Activated T-cell treated with anti-CD3 and anti-CD28 coated beads for 4 hours (primary cell): ENCODE measurements around the gene ITPR1.

ENCODE experiments used
- DNase-seq: peaks from one replicate; pipeline ENCODE4 v3.0.0-alpha.2; 2020

The ITPR1 gene

GRCh38 chr3:4729061-4729973, 236.2 kb downstream of the ITPR1 start:
- no peak for DNase-seq

- no peak for DNase-seq
Measured at GRCh38 chr3:4730719-4731118, 237.6 kb downstream of the ITPR1 start.

GRCh38 chr3:4731543-4732111, 238.5 kb downstream of the ITPR1 start:
- DNase-seq, result no peak

GRCh38 chr3:4732925-4733324, 239.8 kb downstream of the ITPR1 start:
- DNase-seq, result no peak

GRCh38 chr3:4734454-4734853, 241.3 kb downstream of the ITPR1 start:
- no peak for DNase-seq

GRCh38 chr3:4735243-4735642, 242.1 kb downstream of the ITPR1 start:
- DNase-seq, result no peak

- no peak for DNase-seq
Measured at GRCh38 chr3:4736284-4736861, 243.2 kb downstream of the ITPR1 start.

- DNase-seq, result no peak
Measured at GRCh38 chr3:4738737-4739274, 245.7 kb downstream of the ITPR1 start.

- DNase-seq, result no peak
Measured at GRCh38 chr3:4739289-4740236, 246.4 kb downstream of the ITPR1 start.

GRCh38 chr3:4740397-4741105, 247.4 kb downstream of the ITPR1 start:
- DNase-seq, result no peak

- DNase-seq, result no peak
Measured at GRCh38 chr3:4741106-4741403, 247.9 kb downstream of the ITPR1 start.

GRCh38 chr3:4741404-4742307, 248.5 kb downstream of the ITPR1 start:
- no peak for DNase-seq

- no peak for DNase-seq
Measured at GRCh38 chr3:4742359-4742758, 249.2 kb downstream of the ITPR1 start.

- no peak for DNase-seq
Measured at GRCh38 chr3:4743371-4743770, 250.2 kb downstream of the ITPR1 start.

- DNase-seq, result no peak
Measured at GRCh38 chr3:4744405-4745234, 251.5 kb downstream of the ITPR1 start.

- DNase-seq, result no peak
Measured at GRCh38 chr3:4745235-4745610, 252.1 kb downstream of the ITPR1 start.

- DNase-seq, result no peak
Measured at GRCh38 chr3:4746241-4746958, 253.3 kb downstream of the ITPR1 start.

- no peak for DNase-seq
Measured at GRCh38 chr3:4748127-4748526, 255.0 kb downstream of the ITPR1 start.

- DNase-seq, result no peak
Measured at GRCh38 chr3:4748701-4749378, 255.7 kb downstream of the ITPR1 start.
